Stimulated activated CD4-positive, alpha-beta T cell treated with anti-CD3 and anti-CD28 coated beads, Interleukin-4, amount 100 ng/mL, for 1 hour (primary cell): ENCODE data around the gene GJB6.
"Not testable (repeated sequence)": the region's sequence is repeated elsewhere in the genome, so short reads cannot be mapped to it uniquely, and the experiment has no call there.

Source experiments
- DNase-seq: peaks from one replicate; pipeline ENCODE4 v3.0.0-alpha.2; 2020

The GJB6 gene

GRCh38 chr13:20231839-20232555, at the start of gene GJB6:
Gene GJB6 (minus strand): TSS chr13:20232319. CDS start chr13:20223480, 8,839 bp downstream.
- peak; percentile 46 for DNase-seq

DNA sequence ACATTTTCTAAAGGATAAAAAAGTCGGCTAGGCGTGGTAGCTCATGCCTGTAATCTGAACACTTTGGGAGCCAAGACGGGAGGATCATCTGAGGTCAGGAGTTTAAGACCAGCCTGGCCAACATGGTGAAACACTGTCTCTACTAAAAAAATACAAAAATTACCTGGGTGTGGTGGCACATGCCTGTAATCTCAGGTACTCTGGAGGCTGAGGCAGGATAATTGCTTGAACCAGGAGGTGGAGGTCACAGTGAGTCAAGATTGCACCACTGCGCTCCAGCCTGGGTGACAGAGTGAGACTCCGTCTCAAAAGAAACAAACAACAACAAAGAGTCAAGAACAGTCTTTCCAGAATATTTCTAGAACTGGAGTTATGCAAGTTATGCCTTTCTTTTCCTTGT, 44.8 kb upstream of the GJB6 start:
- DNase-seq: not testable (repeated sequence)

GRCh38 chr13:20274466-20274865, 42.3 kb upstream of the GJB6 start:
- DNase-seq: no peak

DNA sequence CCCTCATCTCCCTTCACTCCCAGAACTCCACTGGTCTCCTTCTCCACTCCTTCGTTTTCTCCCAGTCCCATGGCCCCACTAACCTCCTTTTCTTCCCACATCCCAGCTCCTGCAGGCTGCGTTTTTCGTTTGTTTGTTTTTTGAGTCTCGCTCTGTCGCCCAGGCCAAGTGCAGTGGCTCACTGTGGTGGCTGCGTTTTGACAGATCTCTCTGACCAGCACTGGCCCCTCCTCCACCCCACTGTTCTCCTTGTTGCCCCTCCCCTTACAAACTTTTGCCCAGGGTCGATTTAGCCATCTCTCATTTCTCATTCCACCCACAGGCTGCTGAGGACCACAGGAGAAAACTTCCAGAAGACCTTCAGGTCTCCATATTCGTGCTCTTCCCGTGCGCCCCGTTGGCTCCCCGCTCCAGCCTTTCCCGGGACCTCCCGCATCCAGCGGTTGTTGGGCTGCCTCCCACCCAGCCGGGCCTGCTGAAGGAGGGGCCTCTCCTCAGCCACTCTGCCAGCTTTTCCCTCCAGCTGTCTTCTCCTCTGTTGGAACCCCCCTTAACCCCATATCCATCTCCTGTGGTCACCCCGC, 40.6 kb upstream of the GJB6 start:
- no peak for DNase-seq

DNA sequence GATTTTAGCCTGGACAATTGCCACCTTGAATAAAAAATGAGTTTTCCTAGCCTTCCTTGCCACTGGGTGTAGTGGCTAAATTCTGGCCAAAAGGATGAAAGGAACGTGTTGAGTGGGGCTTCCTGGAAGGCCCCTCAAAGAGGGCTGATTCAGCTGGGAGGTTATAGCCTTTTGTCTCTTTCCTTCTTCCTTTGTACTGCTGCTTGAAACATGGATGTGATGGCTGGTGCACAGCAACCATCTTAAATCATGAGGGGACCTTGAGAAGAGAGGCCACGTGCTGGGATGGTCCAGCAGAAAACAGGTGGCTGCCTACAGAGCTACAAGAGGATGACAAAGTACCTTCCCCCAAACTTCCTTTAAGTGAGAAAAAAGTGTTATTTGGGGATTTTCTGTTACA, 40.0 kb upstream of the GJB6 start:
- DNase-seq: no peak

- no peak for DNase-seq
These were observed 39.3 kb upstream of the GJB6 start for GRCh38 chr13:20271441-20271840.

DNA sequence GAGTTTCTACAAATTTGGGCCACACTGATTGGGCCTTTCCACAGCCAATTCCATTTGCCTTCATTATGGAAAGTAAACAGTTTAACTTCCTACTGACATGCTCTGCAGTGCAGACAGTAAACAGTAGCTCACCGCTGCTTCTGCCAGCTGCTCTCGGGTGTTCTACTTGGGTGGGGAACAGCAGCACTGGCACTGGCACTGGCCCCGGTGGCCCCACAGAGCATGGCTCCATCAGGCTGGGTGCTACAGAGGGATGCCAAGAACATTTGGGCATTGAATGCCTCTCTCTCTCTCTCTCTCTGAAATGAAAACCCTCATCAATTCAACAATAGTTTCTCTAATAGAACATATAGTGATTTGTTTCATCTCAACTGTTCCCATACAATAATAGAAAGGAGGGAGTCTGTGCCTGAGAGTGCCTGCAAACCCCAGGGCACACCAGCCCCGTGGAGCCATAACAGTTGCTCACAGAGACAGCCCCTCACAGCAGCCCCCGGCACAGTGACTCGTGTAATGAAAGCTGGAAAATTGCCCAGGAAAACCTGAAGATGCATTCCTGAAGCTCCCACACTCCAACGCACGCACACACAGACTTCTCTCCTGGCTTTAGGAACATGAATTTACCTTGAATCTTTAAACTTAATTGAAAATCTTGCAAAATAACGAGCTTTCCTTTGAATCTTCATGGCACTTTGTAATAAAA, 38.2 kb upstream of the GJB6 start:
- no peak for DNase-seq

DNA sequence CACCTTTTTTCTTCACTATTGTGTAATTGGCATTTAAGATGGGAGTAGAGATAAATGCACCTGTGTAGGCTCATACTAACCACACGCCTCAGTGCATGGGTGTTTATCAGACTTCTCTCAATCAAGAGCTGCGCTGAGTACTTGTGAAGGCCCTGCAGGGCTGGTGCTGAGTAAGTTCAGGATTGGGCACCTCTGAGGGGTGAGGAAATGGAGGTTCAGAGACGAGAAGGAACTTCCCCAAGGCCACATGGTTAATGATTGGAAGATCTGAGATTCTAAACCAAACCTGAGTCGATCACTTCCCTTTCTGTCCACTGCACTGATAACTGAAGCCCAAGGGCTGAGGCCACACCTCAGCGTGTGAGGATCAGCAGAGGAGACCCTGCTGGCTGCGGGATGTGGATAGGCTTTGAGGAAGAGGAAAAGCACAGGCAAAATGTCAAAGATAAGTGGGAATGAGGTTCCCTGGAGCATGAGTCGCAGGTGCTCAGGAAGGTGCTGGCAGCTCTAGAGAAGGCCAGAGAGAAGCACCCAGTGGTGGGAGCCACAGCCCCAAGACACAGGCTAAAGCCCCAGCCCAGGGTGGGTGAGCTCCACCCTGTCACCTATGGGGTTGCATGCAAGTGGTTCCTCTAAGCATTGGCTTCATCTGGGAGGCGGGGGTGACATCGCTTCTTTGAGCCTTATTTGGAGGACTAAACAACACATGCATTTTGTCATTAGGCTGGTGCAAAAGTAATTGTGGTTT, 32.3 kb upstream of the GJB6 start:
- DNase-seq: no peak

GRCh38 chr13:20263393-20264044, 31.4 kb upstream of the GJB6 start:
- no peak for DNase-seq

DNA sequence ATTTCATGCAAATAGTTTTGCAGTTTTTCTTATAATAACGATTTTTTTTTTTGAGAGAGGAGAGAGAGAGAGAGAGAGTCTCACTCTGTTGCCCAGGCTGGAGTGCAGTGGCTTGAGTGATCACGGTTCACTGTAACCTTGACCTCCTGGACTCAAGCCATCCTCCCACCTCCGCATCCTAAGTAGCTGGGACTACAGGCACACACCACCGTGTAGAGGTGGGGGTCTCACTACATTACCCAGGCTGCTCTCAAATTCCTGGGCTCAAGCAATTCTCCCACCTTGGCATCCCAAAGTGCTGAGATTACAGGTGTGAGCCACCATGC, 26.8 kb upstream of the GJB6 start:
- no peak for DNase-seq

DNA sequence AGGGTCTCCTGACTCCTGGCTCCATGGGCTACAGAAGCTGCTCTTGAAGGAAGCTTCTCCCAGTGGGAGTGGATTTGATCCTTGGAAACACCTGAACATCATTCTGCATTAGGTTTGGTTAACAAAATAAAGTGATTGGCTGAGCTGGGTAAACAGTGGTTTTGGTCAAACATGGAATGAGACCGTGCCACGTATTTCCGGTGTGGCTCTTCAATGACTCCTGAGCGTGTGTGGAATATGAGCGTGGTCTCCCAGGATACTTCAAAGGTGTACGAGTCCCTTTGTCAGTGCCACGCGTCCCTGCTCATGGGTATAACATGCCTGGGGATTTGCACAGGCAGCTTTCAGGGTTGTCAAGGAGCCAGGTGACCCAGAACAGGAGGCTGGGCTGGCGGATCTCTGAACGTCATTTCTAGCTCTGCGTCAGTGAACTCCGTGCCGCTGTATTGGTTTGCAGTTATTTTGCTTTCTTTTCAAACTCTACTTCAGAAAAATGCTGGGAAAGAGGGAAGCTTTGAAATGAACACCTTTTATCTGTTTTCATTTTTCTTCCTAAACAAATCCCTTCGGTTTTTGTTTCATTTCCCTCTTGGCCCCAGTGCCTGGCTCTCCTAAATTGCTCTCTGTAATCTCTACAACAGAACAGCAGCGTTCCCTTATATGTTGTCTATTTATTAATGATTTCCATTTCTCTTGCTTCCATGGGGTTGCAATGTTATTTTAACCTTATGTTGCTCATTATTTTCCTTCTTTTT, 26.3 kb upstream of the GJB6 start:
- DNase-seq: no peak

- DNase-seq: no peak
These were observed 22.0 kb upstream of the GJB6 start for GRCh38 chr13:20254076-20254475.

GRCh38 chr13:20249913-20250312, 17.8 kb upstream of the GJB6 start:
- DNase-seq: no peak

DNA sequence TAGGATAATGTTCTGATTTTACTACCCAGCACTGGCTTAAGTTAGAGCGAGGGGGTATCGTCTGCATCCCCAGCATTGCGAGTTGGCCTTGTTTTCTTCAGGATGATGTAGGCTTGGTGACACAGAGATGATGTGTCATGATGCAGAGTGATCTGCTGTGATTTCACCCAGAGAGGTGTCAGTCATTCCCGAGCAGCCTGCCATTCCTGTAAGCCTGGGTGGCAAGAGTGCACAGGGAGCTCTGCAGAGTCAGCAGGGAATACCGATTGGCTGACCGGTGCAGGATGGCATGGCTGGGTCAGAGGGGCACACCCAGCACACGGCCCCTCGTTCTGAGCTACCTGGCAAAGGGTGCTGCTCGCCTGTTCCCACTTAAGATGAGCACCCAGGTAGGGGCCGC, 15.8 kb upstream of the GJB6 start:
- DNase-seq: no peak

DNA sequence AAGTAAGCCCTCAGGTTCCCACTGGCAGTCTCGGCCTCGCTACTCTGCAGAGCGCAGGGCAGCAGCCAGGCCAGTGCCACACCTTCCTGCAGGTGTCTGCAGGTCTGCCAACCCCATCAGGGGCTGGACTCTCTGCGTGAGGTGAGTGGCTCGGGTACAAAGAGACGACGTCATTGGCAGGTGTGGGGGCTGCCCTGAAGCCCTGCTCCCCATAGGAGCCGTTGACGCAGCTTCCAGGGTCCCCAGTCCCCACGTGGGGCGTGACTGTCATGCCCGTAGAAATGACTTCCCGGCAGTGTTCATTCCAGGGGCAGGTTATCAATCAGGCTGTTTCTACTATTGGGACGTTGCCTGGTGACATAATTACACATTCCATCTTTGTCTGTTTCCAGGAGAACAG, 15.3 kb upstream of the GJB6 start:
- DNase-seq: no peak

GRCh38 chr13:20241593-20241992, 9.5 kb upstream of the GJB6 start:
- no peak for DNase-seq

GRCh38 chr13:20239748-20240147, 7.6 kb upstream of the GJB6 start:
- no peak for DNase-seq

DNA sequence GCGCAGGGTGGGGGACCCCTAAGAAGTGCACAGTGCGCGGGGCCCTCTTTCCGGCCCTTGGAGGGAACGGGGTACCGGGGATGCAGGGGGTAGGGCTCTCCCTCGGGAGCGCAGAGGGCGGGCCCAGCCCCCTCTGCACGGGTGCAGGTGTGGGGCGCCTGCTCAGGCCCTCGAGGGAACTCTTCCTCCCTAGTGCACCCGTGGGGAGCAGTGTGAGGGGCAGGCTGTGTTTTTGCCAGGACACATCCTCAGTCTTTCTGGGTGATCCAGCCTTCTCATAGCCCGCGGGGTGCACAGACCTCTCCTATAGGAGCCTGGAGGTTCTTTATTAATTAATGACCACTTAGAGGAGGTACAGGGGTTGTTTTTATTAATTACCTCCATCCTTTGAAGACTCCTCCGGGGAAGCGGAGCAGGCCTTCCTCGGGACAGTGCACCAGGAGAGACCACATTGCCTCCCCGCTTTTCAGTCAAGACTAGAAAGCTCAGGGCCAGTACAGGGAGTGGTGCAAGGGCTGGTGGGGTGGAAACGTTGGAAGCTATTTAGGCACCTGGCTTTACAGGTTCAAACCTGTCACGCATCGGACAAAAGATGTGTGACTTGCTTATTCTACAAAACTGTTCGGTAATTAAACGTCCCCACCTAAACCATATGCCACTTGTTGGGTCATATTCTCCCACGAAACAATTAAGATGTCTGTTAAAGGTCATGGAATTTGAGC, 598 bp upstream of the GJB6 start:
- DNase-seq: no peak

DNA sequence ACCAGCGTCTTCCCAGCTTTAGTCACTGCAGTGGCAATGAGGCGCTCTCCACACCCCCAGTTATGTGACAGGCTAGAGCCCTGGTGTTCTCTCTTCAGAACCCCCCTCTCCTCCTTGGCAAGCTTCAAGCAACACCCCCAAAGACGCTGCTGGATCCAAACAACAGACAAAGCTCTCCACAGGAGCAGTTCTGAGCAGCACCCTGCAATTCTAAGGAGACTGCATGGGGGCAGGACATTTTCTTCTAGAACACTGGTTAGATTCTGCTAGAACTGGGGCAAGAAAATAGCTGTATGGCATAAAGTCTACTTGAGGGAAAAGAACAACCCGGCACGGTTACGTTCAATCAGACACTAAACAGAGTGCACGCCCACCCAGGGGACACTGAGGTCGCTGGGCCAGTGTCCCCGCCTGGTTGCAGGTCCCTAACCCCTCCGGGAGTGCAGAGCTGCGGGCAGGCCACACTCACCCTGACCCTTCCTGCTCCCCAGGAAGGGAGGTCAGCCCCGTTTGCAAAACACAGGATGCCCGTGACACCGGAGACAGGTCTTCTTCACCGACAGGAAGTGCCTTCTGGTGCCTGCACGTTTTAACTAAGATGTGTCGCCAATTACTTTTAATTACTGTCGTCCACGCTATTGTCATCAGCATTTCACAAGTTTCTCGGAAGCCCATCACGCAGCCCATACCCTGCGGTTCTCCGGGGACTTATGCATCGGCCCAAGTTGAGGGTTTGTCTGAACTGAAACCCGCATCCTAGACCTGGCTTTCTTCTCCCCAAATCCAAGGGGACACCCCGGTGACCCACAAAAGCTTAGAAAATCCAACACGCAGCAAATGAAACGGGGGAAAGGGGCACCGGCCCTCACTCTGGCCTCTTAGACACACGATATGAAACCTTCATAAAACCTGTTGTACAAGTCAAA, 943 bp downstream of the GJB6 start:
- DNase-seq: peak; percentile 7

- no peak for DNase-seq
These were observed 4.4 kb downstream of the GJB6 start for GRCh38 chr13:20227730-20228129.

GRCh38 chr13:20227288-20227687, 4.8 kb downstream of the GJB6 start:
- DNase-seq: no peak
